Activated CD8-positive, alpha-beta memory T cell treated with anti-CD3 and anti-CD28 coated beads for 36 hours (primary cell): ENCODE data around the gene SLC22A3. TPM values are rescaled to one million over a fixed set of nuclear protein-coding genes. Genes with fewer than 3 reads are reported as not detected.
"Not testable (repeated sequence)": the region's sequence is repeated elsewhere in the genome, so short reads cannot be mapped to it uniquely, and the experiment has no call there.

Experiments
- CTCF ChIA-PET: fragments of 350-600 bp; sonication (Branson Sonifier 250); formaldehyde crosslinking; loops from one replicate; lab custom pipeline; 2021; ENCODE audit warnings: antibody characterized with exemption; lab: Charles Lee
- POLR2A ChIA-PET: fragments of 350-600 bp; sonication (Branson Sonifier 250); formaldehyde crosslinking; loops from one replicate; lab custom pipeline; 2021; ENCODE audit warnings: antibody characterized with exemption; lab: Charles Lee
- total RNA-seq, 2 experiments: library from RNA; stranded (reverse); gene quantifications; one replicate each; pipeline ENCODE4 v1.2.3, GENCODE V29; 2021

Gene SLC22A3
- total RNA-seq, 2 experiments from 2014 or later, result not detected

GRCh38 chr6:160457823-160458222, 109.6 kb downstream of the SLC22A3 start:
- POLR2A ChIA-PET, result no interaction called here
- CTCF ChIA-PET, result no interaction called here

GRCh38 chr6:160461641-160462040, 113.5 kb downstream of the SLC22A3 start:
- ChIA-PET POLR2A (no interaction called here), CTCF (no interaction called here)

- ChIA-PET POLR2A (no interaction called here), CTCF (interaction anchor here (0.7 to 1.0 kb wide), 2 partner anchors 35 to 71 kb away, joined by 3 read pairs; no protein-coding TSS in a partner anchor)
Observed at GRCh38 chr6:160462116-160462515, 113.9 kb downstream of the SLC22A3 start.

GRCh38 chr6:160462551-160463109, 114.5 kb downstream of the SLC22A3 start:
- ChIA-PET POLR2A (no interaction called here), CTCF (interaction anchor here (0.7 to 1.3 kb wide), 3 partner anchors 35 to 325 kb away, joined by 3 read pairs; no protein-coding TSS in a partner anchor)

- POLR2A ChIA-PET, result no interaction called here
- CTCF ChIA-PET, result interaction anchor here (0.8 kb wide), 1 partner anchor 9 kb away, joined by 4 read pairs; no protein-coding TSS in a partner anchor
Observed at GRCh38 chr6:160464744-160465143, 116.6 kb downstream of the SLC22A3 start.

- CTCF ChIA-PET, POLR2A ChIA-PET: not testable (repeated sequence)
Observed at GRCh38 chr6:160467261-160467871, 119.2 kb downstream of the SLC22A3 start.

GRCh38 chr6:160469153-160469552, 121.0 kb downstream of the SLC22A3 start:
- ChIA-PET CTCF (no interaction called here), POLR2A (no interaction called here)

- POLR2A ChIA-PET, CTCF ChIA-PET: not testable (repeated sequence)
Observed at GRCh38 chr6:160476056-160476455, 127.9 kb downstream of the SLC22A3 start.

- CTCF ChIA-PET, POLR2A ChIA-PET: not testable (repeated sequence)
Observed at GRCh38 chr6:160477072-160477471, 128.9 kb downstream of the SLC22A3 start.

- POLR2A ChIA-PET, result no interaction called here
- CTCF ChIA-PET, result no interaction called here
Observed at GRCh38 chr6:160477901-160478300, 129.7 kb downstream of the SLC22A3 start.

GRCh38 chr6:160487116-160487515, 138.9 kb downstream of the SLC22A3 start:
- ChIA-PET CTCF (no interaction called here), POLR2A (no interaction called here)

- ChIA-PET POLR2A (no interaction called here), CTCF (no interaction called here)
Observed at GRCh38 chr6:160489091-160489490, 140.9 kb downstream of the SLC22A3 start.

GRCh38 chr6:160494576-160494975, 146.4 kb downstream of the SLC22A3 start:
- ChIA-PET CTCF (no interaction called here), POLR2A (no interaction called here)

- ChIA-PET POLR2A (interaction anchor here (0.6 kb wide), 1 partner anchor 234 kb away, joined by 4 read pairs; no protein-coding TSS in a partner anchor), CTCF (interaction anchor here (0.8 to 2.4 kb wide), 2 partner anchors 11 to 19 kb away, joined by 3 to 8 read pairs; no protein-coding TSS in a partner anchor)
Observed at GRCh38 chr6:160500639-160501038, 152.5 kb downstream of the SLC22A3 start.

Other genes starting within 250 kb of the SLC22A3 start
- 1 to 10 TPM in 1 of 2 experiments, under 1 TPM in 1; 0.75 to 1.6 TPM for gene SLC22A1, start 226.6 kb upstream of the SLC22A3 start, total RNA-seq
- gene SLC22A2, start 89.6 kb upstream of the SLC22A3 start, total RNA-seq, result not detected